ENCODE results near the gene FLT1. TPM values are rescaled to one million over a fixed set of nuclear protein-coding genes. Genes with fewer than 3 reads are reported as not detected.

The FLT1 gene
- total RNA-seq, 1 experiment from 2014 or later = 0.25 TPM

GRCh38 chr13:28537171-28537570, 42.2 kb upstream of the FLT1 start:
- Histone ChIP-seq H4K20me1 (ENCODE audit: insufficient read depth) (no peaks in the 10 kb centered on the region), H3K4me1 (ENCODE audit: control insufficient read depth in 1 of 2, insufficient read depth in 2 of 2, low read length in 2 of 2) (no peaks in the 10 kb centered on the region), H3K9me2 (ENCODE audit: insufficient read depth) (no peaks in the 10 kb centered on the region), H3K4me2 (ENCODE audit: low read length) (no peak overlapping the region), H3K27ac (ENCODE audit: low read depth, low read length) (no peak overlapping the region), H3K79me2 (ENCODE audit: insufficient read depth, low read length) (no peaks in the 10 kb centered on the region), H3K36me3 (ENCODE audit: control insufficient read depth in 1 of 2, insufficient read depth in 2 of 2, low read length in 2 of 2) (no peaks in the 10 kb centered on the region), H2AFZ (ENCODE audit: low read depth, low read length, poor library complexity, severe bottlenecking) (no peak overlapping the region), H3K4me3 (replicated peaks in 1 of 2; ENCODE audit: low read depth in 1 of 2, low read length in 2 of 2) (no peak overlapping the region), H3K9ac (ENCODE audit: low read length) (no peak overlapping the region), H3K27me3 (ENCODE audit: insufficient read depth, low read length) (no peaks in the 10 kb centered on the region), H3K9me3 (ENCODE audit: control insufficient read depth in 1 of 2, insufficient read depth in 1 of 2, low read depth in 1 of 2, low read length in 2 of 2) (peaks cover 3 to 6% of the 10 kb centered on the region in 2 experiments; a peak in 2 of 4 replicates)
- intact Hi-C loops (cut with micrococcal nuclease) = no loop called here
- BruUV-seq (replicated peaks) = no TSS peak
- DNase-seq (ENCODE audit: low read depth, low spot score) (no peak), ATAC-seq (no peak)
- ChIA-PET POLR2A (no interaction called here), CTCF (no interaction called here), RAD21 (ENCODE audit: low non-redundant PET in 1 of 2, low total read pairs in 2 of 2, uncharacterized antibody in 2 of 2, unreplicated experiment in 2 of 2) (no interaction called here)
- TF ChIP-seq CBX3 (IDR thresholded peaks at IDR 0.05; ENCODE audit: low read depth) (no peak), SP1 (IDR thresholded peaks at IDR 0.05; ENCODE audit: low read depth) (no peak)
- TF ChIP-seq, protein P1, sequence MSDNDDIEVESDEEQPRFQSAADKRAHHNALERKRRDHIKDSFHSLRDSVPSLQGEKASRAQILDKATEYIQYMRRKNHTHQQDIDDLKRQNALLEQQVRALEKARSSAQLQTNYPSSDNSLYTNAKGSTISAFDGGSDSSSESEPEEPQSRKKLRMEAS (IDR thresholded peaks at IDR 0.05) = no peak

DNA sequence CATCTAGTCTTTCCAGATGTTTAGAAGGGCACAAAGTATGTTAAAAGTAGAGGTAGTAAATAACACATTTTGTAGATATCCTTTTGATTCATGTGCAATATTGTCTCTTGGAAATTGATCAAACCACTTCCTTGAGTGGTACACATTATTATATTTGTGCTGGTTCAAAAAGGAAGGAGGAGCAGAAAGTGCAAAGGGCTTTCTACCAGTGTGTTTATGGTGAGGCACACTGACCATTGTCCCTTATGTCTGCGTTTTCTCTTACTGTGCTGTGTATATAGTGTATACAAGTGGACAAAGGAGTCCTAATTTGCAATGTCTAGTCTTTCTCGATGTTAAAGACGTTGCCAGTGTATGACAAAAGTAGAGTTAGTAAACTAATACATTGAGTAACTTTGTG, 41.4 kb upstream of the FLT1 start:
- no peak overlapping the region for H3K27ac ChIP-seq (ENCODE audit: low read depth, low read length)
- ATAC-seq (no peak), DNase-seq (ENCODE audit: low read depth, low spot score) (no peak)
- intact Hi-C loops (cut with micrococcal nuclease) = no loop called here
- TF ChIP-seq RAD21 (IDR thresholded peaks at IDR 0.05; ENCODE audit: low read depth) (no peak), SP1 (IDR thresholded peaks at IDR 0.05; ENCODE audit: low read depth) (no peak)
- RAD21 ChIA-PET (ENCODE audit: low non-redundant PET in 1 of 2, low total read pairs in 2 of 2, uncharacterized antibody in 2 of 2, unreplicated experiment in 2 of 2) = no interaction called here
- H3K36me3 ChIP-seq (ENCODE audit: control insufficient read depth in 1 of 2, insufficient read depth in 2 of 2, low read length in 2 of 2) = no peaks in the 10 kb centered on the region
- BruUV-seq (replicated peaks) = no TSS peak
- no peak overlapping the region for H3K4me3 ChIP-seq (replicated peaks in 1 of 2; ENCODE audit: low read depth in 1 of 2, low read length in 2 of 2)
- H3K9ac ChIP-seq (ENCODE audit: low read length) = no peak overlapping the region
- H3K9me2 ChIP-seq (ENCODE audit: insufficient read depth) = no peaks in the 10 kb centered on the region
- H3K9me3 ChIP-seq (ENCODE audit: control insufficient read depth in 1 of 2, insufficient read depth in 1 of 2, low read depth in 1 of 2, low read length in 2 of 2) = peaks cover 3 to 6% of the 10 kb centered on the region in 2 experiments; a peak in 2 of 4 replicates
- CTCF ChIA-PET = no interaction called here
- no peaks in the 10 kb centered on the region for H3K27me3 ChIP-seq (ENCODE audit: insufficient read depth, low read length)
- H2AFZ ChIP-seq (ENCODE audit: low read depth, low read length, poor library complexity, severe bottlenecking) = no peak overlapping the region
- H3K4me2 ChIP-seq (ENCODE audit: low read length) = no peak overlapping the region
- POLR2A ChIA-PET = no interaction called here
- no peaks in the 10 kb centered on the region for H3K79me2 ChIP-seq (ENCODE audit: insufficient read depth, low read length)
- peaks cover 0 to 5% of the 10 kb centered on the region in 2 experiments; a peak in 1 of 4 replicates for H3K4me1 ChIP-seq (ENCODE audit: control insufficient read depth in 1 of 2, insufficient read depth in 2 of 2, low read length in 2 of 2)
- H4K20me1 ChIP-seq (ENCODE audit: insufficient read depth) = no peaks in the 10 kb centered on the region
